GM19099 (cell line): ENCODE results near the gene SLC9A9.

ENCODE experiments used
- POLR2A ChIP-seq: IDR thresholded peaks from 3 replicates; pipeline ENCODE4 v1.6.1; 2011; ENCODE audit warnings: low read depth; ENCODE audit not compliant: insufficient read length; ENCODE audit errors: extremely low read depth

The SLC9A9 gene

DNA sequence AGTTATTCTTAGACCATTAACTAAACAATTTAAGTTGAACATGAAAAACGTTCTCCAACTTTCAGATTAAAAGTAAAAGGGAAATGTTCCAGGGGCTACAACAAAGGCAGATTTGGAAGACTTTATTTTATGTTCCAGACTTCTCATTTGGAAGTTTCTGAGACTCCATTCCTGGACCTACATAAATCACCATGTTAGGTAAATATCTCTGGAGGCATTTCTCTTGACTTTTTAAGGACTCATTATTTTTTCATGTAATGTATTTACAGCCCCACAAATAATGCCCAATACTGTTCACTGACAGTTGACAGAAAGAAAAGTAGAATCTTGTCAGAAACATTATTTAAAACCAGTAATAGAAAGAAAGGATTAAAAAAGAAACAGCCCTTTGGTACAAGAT is 352.1 kb downstream of the SLC9A9 start:
- no peak for TF ChIP-seq POLR2A

DNA sequence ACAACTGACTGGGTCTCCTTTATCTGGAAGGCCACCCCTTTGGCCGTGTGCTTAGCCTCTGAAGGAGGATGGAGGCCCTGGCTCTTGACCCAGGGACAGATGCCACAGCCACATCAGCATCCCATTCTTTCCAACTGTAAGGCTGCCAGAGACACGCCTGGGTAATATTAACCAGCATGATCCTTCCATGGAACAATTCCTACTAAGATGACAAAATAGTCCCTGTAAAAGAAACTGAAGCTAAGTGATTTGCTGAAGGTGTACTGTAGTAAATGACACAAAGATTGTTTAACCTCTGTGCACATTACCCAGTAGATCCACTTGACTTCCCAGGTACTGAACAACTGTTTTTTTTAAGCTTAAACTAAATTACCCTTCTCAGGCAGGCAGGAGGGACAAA is 352.7 kb downstream of the SLC9A9 start:
- TF ChIP-seq POLR2A, result no peak

DNA sequence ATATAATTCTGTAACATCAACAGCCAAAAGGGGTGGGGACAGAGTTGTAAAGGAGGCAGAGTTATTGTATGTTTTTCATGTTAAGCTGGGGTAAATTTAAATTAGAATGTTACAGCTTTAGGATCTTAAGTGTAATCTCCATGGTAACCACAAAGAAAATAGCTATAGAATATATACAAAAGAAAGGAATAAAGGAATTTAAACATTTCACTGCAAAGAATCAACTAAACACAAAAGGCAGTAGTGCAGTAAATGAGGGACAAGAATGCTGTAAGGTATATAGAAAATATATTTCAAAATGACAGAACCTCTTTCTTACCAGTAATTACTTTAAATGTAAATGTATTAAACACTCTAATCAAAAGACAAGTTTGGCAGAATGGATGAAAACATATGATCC is 361.7 kb downstream of the SLC9A9 start:
- TF ChIP-seq POLR2A, result no peak

DNA sequence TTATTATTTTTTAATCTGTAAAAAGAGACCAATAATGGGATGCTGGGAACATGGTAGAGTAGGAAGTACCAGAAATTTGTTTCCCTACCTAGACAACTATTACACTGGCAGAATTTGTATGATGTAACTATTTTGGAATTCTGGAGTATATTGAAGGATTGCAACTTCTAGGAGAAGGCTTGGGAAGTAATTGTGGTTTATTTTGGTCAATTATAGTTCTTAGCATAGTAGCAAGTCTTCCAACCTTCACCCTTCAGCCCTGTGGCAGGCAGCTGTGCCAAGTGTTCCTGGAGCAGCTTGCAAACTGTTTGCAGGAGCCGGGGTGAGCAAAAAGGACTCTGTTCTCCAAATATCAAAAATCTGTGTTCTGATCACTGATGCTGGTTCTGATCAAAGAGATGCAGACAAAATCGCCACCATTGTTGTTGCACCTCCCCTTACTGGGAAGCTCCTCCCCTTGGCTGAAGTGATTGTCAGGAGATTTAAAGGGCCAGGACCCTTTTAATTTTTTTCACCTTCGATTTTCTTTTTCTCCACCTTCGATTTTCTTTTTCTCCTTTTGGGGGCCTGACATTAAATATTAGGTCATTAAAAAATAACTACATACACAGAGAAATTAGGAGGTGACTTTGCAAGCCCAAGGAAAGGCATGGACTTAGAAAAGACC is 363.3 kb downstream of the SLC9A9 start:
- no peak for TF ChIP-seq POLR2A

DNA sequence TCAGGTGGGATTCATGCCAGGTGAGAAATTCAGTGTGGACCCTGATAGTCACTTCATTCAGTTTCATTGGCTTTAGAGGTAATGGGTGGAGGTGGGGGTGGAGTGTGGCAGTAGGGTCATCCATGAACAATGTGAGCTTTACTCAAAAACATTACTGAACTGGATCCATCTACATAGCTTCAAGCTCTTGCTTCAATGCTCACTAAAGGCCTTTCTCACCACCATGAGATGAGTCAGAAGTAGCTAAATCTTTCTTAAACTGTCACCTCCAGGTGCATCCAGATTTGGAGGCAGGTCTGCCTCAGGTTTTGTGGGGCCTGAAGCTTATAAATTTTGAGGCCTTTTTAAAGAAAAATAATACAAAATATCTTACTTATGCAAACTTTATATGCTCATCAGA is 365.1 kb downstream of the SLC9A9 start:
- no peak for TF ChIP-seq POLR2A

DNA sequence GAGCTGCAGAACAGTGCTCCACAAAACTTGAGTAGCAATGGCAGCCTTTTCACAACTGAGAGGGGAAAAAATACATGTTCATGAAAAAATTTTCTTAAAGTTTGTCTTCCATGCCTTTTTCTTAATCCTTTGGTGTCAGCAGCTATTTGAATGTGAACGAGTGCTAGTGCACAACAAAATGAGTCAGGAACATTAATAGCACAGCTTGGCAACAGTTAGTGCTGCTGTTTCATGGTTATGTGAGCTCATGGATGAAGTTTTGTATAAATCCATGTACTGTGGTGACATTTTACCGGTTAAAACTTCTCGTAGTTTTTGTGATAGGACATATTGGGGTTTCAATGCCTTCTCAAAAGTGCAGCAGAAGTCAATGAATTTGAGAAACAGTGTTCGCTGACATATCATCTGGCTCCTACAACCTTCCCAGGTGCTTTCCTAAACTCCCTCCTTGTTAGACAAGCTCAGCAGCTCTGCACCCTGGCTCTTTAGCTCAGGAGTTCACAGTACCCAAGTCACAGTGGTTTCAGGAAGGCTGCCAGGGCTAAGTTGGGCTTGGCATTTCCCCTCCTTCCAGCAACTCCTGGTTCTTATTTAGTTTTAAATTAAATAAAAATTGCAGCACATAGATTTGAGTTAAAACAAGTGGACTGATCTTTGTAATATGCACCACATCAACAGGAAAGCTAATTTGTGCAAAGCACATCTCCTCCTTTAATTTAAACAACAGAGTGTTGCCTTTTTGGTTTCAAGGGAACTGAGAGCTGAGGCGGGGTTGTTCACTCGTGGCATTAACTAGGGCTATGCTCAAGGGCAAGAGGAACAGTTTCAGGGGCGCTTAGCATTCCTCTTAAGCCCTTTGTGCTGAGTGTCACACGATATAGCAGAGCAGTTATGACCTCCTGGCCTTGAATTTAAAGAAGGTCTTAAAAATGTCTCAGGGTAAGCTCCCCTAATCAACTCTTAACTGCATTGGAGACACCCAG is 365.9 kb downstream of the SLC9A9 start:
- TF ChIP-seq POLR2A, result no peak

DNA sequence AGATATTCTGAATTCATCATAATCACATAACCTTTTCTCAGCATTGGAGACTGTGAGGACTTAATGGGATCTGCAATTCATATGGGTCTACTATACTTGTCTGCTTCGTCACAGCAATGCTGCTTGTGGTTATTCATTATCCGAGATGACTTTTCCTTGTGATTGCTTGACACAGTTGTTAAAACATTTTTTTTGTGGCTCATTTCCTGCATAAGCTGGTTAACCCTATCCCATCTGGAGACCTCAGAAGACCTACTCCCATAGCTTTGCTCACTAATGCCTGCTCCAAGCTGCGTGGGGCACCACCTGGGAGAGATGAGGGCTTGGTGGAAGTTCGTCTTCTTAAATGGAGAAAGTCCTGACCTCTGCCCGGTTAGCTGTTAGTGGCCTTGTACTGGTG is 367.9 kb downstream of the SLC9A9 start:
- TF ChIP-seq POLR2A, result no peak

DNA sequence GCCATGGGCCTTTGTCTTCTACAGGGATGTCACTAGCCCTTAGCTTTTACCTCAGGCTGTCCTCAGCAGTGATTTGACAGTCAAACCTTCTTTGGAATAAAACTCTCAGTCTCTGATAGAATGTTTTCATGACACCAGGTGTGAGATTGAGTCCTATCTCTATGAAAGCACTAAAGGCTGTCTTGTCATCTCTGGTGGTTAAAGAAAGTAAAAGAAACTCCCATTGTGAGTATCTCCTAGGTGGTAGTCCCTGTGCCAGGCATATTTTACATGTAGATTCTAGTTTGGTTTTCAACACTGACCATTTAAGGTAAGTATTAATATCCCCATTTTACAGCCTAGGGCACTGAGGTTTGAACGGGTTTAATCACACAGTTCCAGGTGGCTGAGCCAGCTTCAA is 368.5 kb downstream of the SLC9A9 start:
- no peak for TF ChIP-seq POLR2A

DNA sequence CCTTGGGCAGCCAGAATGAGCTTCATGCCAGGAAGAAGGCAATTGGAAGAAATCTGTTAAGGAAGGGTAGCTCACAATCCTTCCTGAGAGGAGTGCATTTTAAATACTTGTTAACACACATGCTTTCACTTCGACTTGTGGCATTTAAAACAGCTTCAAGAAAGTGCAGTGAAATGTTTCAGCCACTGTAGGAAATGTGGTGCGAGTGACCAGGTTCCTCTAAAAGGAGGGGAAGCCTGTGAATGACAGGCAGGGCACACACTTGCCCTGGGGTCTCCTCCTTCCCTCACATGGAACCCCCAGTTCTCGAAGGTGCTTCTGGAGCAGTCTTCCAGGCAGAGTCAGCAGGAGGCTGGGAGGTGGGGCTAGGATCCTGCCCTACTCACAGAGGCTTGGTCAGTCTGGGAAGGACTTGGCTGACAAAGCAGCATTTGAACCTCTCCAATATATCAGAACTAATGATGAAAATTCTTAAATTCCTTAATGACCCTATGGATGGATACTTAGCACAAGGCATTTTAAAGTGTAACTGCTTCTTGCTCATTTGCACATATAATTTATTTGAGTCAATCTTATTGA is 370.1 kb downstream of the SLC9A9 start:
- no peak for TF ChIP-seq POLR2A

DNA sequence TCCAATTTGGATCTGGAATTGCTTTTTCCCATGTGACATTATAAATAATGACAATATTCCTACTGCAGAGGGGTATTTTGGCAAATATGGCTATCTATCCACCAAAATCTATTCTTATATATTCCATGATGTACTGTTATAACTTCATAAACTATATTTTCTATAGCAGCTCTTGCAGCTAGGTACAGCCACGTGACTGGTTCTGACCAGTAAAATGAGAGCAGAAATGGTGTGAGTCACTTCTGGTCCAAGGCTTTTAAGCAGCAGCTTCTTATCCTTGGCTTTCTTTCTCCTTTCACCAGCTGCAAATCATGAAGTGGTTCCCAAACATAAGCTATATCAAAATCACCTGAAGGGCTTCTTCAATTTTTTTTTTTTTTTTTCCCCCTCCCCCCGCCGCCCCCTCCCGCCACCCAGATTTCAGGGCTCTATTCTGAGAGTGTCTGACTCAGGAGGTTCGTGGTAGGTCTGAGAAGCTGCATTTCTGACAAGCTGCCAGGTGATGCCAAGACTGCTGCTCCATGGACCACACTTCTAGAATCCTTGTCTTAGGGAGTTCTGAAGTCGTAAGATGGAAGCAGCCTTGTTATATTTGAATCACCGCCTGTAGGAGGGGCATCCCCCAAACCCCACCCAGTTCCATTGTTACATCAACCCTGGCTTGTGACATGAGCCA is 371.2 kb downstream of the SLC9A9 start:
- TF ChIP-seq POLR2A, result no peak

DNA sequence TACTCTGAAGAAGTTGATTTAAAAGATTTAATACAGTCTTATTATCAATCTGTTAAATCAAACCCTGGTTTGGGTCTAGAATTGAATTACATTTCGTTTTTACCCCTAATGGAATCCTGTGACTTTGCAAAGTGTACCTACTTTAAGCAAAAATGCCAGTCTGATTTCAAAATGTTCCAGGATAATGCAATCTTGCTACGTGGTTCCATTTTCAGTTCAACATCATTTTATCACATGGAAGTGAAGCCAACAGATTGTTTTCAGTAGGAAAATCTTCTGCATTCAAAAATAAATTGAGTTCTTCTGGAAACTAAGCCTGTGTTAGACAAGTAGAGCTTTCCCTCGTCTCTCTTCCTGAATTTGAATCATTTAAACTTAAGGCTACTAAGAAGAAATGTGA is 372.3 kb downstream of the SLC9A9 start:
- TF ChIP-seq POLR2A, result no peak

DNA sequence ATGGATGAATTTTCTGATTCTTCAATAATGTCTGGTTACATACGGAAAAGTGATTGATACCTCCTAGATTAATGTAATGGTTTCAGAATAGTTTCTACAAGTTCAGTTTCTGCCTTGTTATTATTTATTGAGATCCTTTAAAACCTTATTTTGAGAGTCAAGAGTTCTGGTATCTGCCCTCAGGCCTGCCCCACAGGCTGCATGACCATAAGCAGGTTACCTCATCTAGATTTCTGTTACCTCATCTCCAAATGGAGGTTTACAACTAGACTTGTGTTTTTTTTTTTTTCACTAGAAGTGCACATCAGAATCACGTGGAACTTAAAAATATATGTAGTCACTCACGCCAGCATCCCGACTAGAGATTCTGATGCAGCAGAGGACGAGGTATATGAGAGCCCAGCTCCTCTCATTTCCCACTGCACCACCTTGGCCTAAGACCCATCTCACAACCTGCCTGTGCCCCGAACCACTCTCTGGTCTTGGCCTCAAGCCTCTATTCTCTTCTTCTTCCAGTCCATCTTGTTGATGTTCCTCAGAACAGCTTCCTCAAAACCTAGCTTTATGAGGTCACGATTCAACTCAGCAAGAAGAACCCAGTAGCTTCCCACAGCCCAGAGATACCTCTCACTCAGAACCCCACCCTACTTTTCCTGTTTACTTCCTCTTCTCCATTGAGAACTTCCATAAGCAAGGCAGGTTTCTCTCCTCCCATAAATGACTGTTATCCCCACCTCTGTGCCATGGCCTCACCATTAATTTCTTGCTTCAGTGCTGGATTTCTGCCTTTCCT is 375.3 kb downstream of the SLC9A9 start:
- TF ChIP-seq POLR2A, result no peak

DNA sequence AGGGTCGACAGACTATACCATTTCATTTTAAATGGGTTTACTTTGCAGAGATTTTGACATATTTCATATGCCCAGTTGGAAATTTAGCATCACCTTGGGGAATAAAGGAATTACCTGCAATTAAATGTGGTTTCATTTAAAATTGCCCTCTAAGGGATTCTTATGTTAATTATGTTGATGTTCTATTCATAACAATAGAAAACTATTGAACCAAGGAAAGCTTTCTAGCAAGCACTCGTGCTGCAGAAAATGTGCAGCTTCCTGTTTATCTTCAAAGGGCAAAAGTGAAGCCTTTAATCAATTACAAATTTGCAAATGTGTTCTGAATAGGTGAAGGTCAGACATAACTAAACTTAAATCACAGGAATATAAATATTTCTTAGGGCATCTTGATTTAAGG is 376.6 kb downstream of the SLC9A9 start:
- TF ChIP-seq POLR2A, result no peak

DNA sequence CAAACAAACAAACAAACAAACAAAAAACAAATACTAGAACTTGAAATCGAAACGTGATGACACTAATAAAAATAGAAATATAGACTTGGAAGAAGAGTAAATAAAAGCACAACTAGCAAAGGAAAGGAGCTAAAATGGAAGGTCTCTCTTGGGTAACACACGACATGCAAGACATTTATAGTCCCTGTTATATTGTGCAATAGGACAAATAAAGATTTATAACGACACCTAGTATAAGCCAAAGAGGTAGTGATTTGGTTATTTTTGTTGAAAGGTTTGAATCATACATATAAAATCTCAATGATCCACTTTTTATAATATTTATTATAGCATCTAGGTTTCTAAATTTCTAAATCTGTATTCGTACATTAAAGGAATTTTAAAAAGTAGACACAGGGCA is 379.1 kb downstream of the SLC9A9 start:
- no peak for TF ChIP-seq POLR2A
